Non-pigmented ciliary epithelial cell (primary cell): ENCODE results near the gene MAMLD1.

ENCODE experiments used
- DNase-seq: peaks from one replicate; pipeline ENCODE4 v3.0.0-alpha.2; 2010; ENCODE audit warnings: low read depth

Gene MAMLD1

GRCh38 chrX:150352581-150352980 lies 10.5 kb upstream of the MAMLD1 start:
- DNase-seq, result no peak

GRCh38 chrX:150355913-150356312 lies 7.2 kb upstream of the MAMLD1 start:
- no peak for DNase-seq

GRCh38 chrX:150357790-150358189 lies 5.3 kb upstream of the MAMLD1 start:
- no peak for DNase-seq

- no peak for DNase-seq
Observed at GRCh38 chrX:150358651-150359050, 4.5 kb upstream of the MAMLD1 start.

GRCh38 chrX:150360331-150360730 lies 2.8 kb upstream of the MAMLD1 start:
- DNase-seq, result no peak

- DNase-seq, result no peak
Observed at GRCh38 chrX:150361070-150361776, 1.9 kb upstream of the MAMLD1 start.

- DNase-seq, result no peak
Observed at GRCh38 chrX:150361777-150362351, 1.3 kb upstream of the MAMLD1 start.

- no peak for DNase-seq
Observed at GRCh38 chrX:150363561-150364346, 637 bp downstream of the MAMLD1 start.

- no peak for DNase-seq
Observed at GRCh38 chrX:150364347-150365050, 1.4 kb downstream of the MAMLD1 start.

- DNase-seq, result no peak
Observed at GRCh38 chrX:150365051-150365989, 2.2 kb downstream of the MAMLD1 start.

- DNase-seq, result no peak
Observed at GRCh38 chrX:150365990-150366911, 3.1 kb downstream of the MAMLD1 start.

GRCh38 chrX:150366951-150367545 lies 3.9 kb downstream of the MAMLD1 start:
- no peak for DNase-seq

GRCh38 chrX:150370589-150371312 lies 7.6 kb downstream of the MAMLD1 start:
- DNase-seq, result no peak

GRCh38 chrX:150371877-150372276 lies 8.8 kb downstream of the MAMLD1 start:
- DNase-seq, result no peak

- DNase-seq, result no peak
Observed at GRCh38 chrX:150372280-150372679, 9.2 kb downstream of the MAMLD1 start.

- no peak for DNase-seq
Observed at GRCh38 chrX:150372756-150373155, 9.6 kb downstream of the MAMLD1 start.

GRCh38 chrX:150375243-150375770 lies 12.2 kb downstream of the MAMLD1 start:
- no peak for DNase-seq

GRCh38 chrX:150377005-150377404 lies 13.9 kb downstream of the MAMLD1 start:
- DNase-seq, result no peak

- DNase-seq, result no peak
Observed at GRCh38 chrX:150405006-150405405, 41.9 kb downstream of the MAMLD1 start.
